Activated naive CD8-positive, alpha-beta T cell treated with anti-CD3 and anti-CD28 coated beads for 36 hours (primary cell): ENCODE data around the gene OR1C1. TPM values are rescaled to one million over a fixed set of nuclear protein-coding genes. Genes with fewer than 3 reads are reported as not detected.
"Not testable (repeated sequence)": the region's sequence is repeated elsewhere in the genome, so short reads cannot be mapped to it uniquely, and the experiment has no call there.

Source experiments
- DNase-seq: peaks from one replicate; pipeline ENCODE4 v3.0.0; 2021
- H3K27ac Mint-ChIP-seq: one replicate; pipeline ENCODE4 v1.8.0; 2022; ENCODE audit warnings: mild to moderate bottlenecking, moderate library complexity, mixed read lengths
- H3K27me3 Mint-ChIP-seq: one replicate; pipeline ENCODE4 v1.8.0; 2022; ENCODE audit warnings: mild to moderate bottlenecking, mixed read lengths
- H3K36me3 Mint-ChIP-seq: one replicate; pipeline ENCODE4 v1.8.0; 2021; ENCODE audit warnings: mild to moderate bottlenecking, mixed read lengths
- H3K4me1 Mint-ChIP-seq: one replicate; pipeline ENCODE4 v1.8.0; 2021; ENCODE audit warnings: mixed read lengths
- H3K4me3 Mint-ChIP-seq: one replicate; pipeline ENCODE4 v1.8.0; 2022; ENCODE audit warnings: mild to moderate bottlenecking, moderate library complexity, mixed read lengths
- H3K9me3 Mint-ChIP-seq: one replicate; pipeline ENCODE4 v1.8.0; 2022; ENCODE audit warnings: mixed read lengths
- total RNA-seq, 2 experiments: library from RNA; stranded (reverse); gene quantifications; one replicate each; pipeline ENCODE4 v1.2.3, GENCODE V29; 2021

OR1C1 gene, protein sequence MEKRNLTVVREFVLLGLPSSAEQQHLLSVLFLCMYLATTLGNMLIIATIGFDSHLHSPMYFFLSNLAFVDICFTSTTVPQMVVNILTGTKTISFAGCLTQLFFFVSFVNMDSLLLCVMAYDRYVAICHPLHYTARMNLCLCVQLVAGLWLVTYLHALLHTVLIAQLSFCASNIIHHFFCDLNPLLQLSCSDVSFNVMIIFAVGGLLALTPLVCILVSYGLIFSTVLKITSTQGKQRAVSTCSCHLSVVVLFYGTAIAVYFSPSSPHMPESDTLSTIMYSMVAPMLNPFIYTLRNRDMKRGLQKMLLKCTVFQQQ
- not detected for total RNA-seq

DNA sequence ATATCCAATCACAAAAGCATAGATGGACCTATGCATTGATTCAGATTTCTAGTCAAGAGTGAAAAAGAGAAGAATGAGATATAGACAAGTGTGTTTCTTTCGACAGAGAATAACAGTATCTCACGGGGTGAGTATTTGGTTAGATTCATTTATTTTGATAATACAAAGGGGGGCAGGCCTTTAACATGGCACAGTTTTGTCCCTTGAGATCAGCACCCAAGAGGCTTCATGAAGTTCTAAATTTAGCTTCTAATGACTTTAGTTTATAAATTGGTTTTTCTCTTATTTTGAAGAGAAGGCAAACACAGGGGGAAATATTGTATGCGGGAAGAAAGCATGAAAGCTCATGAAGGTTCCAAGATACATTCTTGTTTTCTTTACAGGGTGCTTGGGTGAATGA lies at the start of gene OR1C1:
TSS of gene OR1C1 (minus strand) at position 101 of the 400 bp plus-strand sequence. CDS start 2,150 bp downstream, outside the sequence.
- H3K9me3 Mint-ChIP-seq = no peaks in the 10 kb centered on the region
- H3K4me1 Mint-ChIP-seq = no peaks in the 10 kb centered on the region
- no peak for DNase-seq
- H3K27me3 Mint-ChIP-seq = peaks cover 6% of the 10 kb centered on the region
- no peak within 1 kb of the TSS for H3K4me3 Mint-ChIP-seq
- H3K27ac Mint-ChIP-seq = no peak within 1 kb of the TSS
- no peaks in the 10 kb centered on the region for H3K36me3 Mint-ChIP-seq

DNA sequence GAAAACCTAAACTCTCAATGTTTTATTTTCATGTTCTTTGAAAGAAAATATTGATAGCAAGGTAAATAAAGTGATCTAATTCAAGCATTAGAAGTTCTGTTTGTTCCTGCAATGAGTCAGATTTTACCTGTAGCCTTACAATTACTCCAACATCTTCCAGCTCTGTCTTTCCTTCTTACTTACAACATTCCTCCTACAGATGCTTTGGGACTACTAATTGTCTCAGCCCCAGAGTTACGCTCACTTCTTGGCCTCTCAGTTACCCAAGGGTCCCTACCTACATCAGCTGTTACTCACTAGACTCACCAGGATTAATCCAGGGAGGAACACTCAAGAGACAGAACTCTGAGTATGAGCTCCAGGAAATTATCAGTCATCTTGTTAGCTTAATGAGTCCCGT lies 37.2 kb upstream of the OR1C1 start:
- no peak for DNase-seq
- no peak overlapping the region for H3K4me3 Mint-ChIP-seq
- no peak overlapping the region for H3K27ac Mint-ChIP-seq

DNA sequence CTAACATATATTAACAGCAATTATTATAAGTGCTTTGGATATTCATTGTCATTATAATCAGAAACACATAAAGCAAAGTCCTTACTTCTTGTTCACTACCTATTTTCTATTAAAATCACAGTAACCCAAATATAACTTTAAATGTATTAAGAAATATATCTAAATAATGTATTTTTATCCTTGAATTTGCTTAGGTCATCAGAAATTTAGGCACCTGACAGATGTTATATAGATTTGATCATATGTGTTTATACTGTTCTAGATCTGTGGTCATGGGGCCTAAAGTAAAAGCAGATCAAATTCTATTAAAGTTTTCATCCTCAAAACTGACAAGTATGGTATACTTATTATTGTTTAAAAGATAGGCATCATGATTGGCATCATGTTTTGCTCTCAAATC lies 9.2 kb upstream of the OR1C1 start:
- H3K4me3 Mint-ChIP-seq = no peak overlapping the region
- peaks cover 5% of the 10 kb centered on the region for H3K27me3 Mint-ChIP-seq
- H3K9me3 Mint-ChIP-seq = no peaks in the 10 kb centered on the region
- H3K4me1 Mint-ChIP-seq = no peaks in the 10 kb centered on the region
- no peak for DNase-seq
- H3K36me3 Mint-ChIP-seq = no peaks in the 10 kb centered on the region
- no peak overlapping the region for H3K27ac Mint-ChIP-seq

More for the DNA sequence above, 37.2 kb upstream of the OR1C1 start:
- H3K9me3 Mint-ChIP-seq = no peaks in the 10 kb centered on the region
- no peaks in the 10 kb centered on the region for H3K36me3 Mint-ChIP-seq
- no peaks in the 10 kb centered on the region for H3K27me3 Mint-ChIP-seq
- no peaks in the 10 kb centered on the region for H3K4me1 Mint-ChIP-seq

DNA sequence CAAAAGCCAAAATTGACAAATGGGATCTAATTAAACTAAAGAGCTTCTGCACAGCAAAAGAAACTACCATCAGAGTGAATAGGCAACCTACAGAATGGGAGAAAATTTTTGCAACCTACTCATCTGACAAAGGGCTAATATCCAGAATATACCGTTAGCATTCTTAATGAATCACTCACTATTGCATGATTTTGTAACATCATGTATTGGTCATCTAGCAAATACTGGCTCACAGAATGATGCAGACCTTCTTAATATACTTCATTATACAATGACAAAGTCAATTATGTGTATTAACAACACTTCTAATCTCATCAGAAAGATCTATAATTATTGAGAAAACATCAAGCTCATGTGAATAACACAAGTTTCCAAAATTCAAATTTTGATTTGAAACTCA lies 6.0 kb downstream of the OR1C1 start:
- H3K36me3 Mint-ChIP-seq, H3K4me1 Mint-ChIP-seq, H3K4me3 Mint-ChIP-seq, H3K9me3 Mint-ChIP-seq, H3K27ac Mint-ChIP-seq, H3K27me3 Mint-ChIP-seq, DNase-seq: not testable (repeated sequence)

DNA sequence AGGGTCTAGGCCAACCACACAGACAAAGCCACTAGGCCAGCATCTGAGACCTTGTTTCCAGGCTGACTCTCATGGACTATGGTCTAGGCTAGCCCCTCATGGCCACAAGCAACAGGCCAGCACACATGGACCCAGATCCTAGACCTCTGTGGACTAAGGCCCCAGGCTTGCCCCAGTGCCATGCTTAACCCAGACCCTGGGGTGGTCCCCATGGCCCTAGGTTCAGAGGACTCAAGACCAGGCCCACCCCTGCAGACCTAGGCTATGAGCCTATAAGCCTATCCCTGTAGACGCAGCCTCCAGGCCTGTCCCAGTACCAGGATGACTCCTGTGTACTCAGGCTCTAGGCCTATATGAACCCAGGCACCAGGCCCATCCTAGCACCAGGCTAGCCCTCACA lies 10.5 kb downstream of the OR1C1 start:
- H3K4me1 Mint-ChIP-seq = no peaks in the 10 kb centered on the region
- H3K9me3 Mint-ChIP-seq = peaks cover 7% of the 10 kb centered on the region
- no peak overlapping the region for H3K4me3 Mint-ChIP-seq
- peaks cover 4% of the 10 kb centered on the region for H3K27me3 Mint-ChIP-seq
- H3K27ac Mint-ChIP-seq = no peak overlapping the region
- DNase-seq = no peak
- H3K36me3 Mint-ChIP-seq = no peaks in the 10 kb centered on the region

DNA sequence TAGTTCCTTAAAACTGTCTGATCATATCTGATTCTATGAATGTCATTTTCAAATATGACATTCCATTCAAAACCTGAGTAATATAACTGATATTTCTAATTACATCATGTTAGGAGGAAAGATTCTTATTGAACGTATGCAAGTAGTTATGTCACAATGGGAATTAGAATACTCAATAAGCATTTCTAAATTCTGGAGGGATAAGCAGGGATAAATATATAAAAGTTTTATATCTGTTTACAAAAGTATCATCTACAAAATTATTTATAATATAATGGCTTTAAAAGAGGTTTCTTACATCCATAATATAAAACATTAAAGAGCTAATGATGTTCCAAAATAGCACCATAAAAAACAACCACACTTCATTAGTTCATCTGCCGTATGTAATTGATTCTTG lies 12.3 kb downstream of the OR1C1 start, which contains the start of gene OR14A2:
TSS of gene OR14A2 (minus strand) at position 101 of the 400 bp plus-strand sequence.
- DNase-seq = no peak
- peaks cover 7% of the 10 kb centered on the region for H3K9me3 Mint-ChIP-seq
- no peak within 1 kb of the TSS for H3K4me3 Mint-ChIP-seq
- no peaks in the 10 kb centered on the region for H3K36me3 Mint-ChIP-seq
- no peak within 1 kb of the TSS for H3K27ac Mint-ChIP-seq
- peaks cover 15% of the 10 kb centered on the region for H3K27me3 Mint-ChIP-seq
- H3K4me1 Mint-ChIP-seq = no peaks in the 10 kb centered on the region

DNA sequence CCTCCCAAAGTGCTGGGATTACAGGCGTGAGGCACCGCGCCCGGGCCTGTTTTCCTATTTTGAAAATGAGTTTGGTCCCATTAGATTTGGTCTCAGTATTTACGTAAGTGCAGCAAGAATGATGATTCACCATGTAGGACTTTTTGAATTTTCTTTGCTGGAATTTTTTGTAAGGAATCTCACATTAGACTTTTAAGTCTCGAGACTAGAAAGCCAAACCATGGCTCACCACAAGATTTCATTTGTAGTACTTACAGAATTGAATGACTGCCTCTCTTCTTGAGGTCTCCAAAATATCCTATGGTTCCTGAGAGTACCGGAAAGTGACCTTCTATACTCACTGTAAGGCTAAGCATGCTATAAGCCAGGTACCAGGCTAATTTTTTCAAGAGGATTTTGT lies 12.7 kb downstream of the OR1C1 start:
- Mint-ChIP-seq H3K27ac (no peak overlapping the region), H3K36me3 (no peaks in the 10 kb centered on the region), H3K9me3 (peaks cover 7% of the 10 kb centered on the region), H3K27me3 (peaks cover 16% of the 10 kb centered on the region), H3K4me3 (no peak overlapping the region), H3K4me1 (no peaks in the 10 kb centered on the region)
- DNase-seq = no peak

DNA sequence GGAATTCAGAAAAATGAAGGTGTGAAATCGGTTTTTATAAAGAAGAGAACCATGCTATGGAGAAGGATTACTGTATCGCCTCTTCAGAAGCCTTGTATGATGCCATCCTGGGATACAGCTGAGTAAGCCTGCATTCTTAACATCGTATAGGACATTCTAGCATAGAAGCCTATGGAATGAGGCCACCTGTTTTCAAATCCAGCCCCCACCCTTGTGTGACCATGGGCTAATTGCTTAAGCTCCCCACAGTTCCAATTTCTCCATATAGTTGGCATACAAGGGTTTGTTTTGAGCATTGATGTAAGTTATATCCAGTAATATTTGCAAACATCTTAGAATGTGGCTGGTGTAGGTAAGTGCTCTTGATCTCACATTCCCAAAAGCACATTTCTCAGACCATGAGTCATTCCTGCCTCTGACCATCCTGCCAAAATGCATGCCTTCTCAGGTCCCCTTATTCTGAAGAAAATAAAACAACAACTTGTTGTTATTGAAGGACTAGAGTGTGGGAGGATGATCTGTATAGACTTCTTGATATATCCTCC lies 13.9 kb downstream of the OR1C1 start:
- no peak overlapping the region for H3K4me3 Mint-ChIP-seq
- H3K27me3 Mint-ChIP-seq = peaks cover 16% of the 10 kb centered on the region
- DNase-seq = no peak
- no peaks in the 10 kb centered on the region for H3K4me1 Mint-ChIP-seq
- H3K36me3 Mint-ChIP-seq = no peaks in the 10 kb centered on the region
- H3K27ac Mint-ChIP-seq = no peak overlapping the region
- peaks cover 7% of the 10 kb centered on the region for H3K9me3 Mint-ChIP-seq

DNA sequence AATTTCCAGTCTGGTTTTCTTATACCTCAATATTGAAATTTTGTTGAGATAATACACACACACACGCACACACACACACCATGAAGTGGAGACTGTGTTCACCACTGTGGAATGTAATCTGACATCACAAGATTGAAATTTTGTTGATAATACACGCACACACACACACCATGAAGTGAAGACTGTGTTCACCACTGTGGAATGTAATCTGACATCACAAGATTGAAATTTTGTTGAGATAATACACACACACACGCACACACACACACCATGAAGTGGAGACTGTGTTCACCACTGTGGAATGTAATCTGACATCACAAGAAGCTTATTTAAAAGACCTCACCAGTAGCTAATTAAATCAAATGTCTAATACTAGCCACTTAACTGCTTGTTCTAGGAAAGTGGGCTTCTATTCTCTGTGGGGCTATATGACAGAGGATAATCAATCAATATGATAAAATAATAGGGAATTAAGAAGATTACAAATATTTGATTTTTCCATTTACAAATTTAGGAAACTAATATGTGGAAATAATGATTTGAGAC lies 18.1 kb downstream of the OR1C1 start:
- DNase-seq, H3K36me3 Mint-ChIP-seq, H3K4me3 Mint-ChIP-seq, H3K9me3 Mint-ChIP-seq, H3K27ac Mint-ChIP-seq, H3K4me1 Mint-ChIP-seq: not testable (repeated sequence)
- H3K27me3 Mint-ChIP-seq = peaks cover 16% of the 10 kb centered on the region

DNA sequence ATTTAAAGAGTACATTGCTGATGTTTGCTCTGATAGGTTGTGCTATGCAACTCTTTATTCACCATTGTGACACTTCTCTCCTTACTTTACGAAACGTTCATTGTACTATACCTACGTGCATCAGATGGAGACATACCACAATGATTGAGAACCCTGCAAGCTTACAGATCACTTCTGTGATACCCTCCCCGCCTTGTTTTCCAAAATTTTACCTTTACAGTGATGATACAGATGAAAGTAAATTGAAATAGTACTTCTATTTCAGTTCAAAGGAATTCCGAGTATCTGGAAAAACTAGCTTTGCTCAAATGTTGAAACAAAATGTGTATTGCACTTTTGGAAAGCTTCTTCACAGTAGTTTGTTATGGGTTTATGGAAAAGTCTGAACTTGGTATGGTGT lies 18.6 kb downstream of the OR1C1 start:
- peaks cover 16% of the 10 kb centered on the region for H3K27me3 Mint-ChIP-seq
- no peaks in the 10 kb centered on the region for H3K36me3 Mint-ChIP-seq
- no peak overlapping the region for H3K4me3 Mint-ChIP-seq
- DNase-seq = no peak
- no peaks in the 10 kb centered on the region for H3K9me3 Mint-ChIP-seq
- no peak overlapping the region for H3K27ac Mint-ChIP-seq
- H3K4me1 Mint-ChIP-seq = no peaks in the 10 kb centered on the region

DNA sequence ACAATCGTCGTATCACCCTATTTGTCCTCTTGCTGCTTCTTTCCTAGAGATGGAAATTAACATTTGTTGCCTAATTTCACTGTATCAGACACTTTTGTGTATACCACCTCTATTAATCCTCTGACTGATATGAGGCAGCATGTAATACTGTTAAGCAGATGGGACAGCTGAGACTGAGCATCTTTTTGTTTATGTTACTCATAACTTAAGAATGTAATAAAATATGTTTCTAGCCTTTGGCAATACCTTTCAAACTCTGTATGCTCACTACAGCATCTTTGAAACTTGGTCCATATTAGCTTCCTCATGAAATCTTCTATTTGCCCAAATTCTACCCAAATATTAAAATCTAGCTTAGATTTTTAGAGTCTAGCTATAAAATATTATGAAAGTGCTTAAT lies 19.6 kb downstream of the OR1C1 start:
- Mint-ChIP-seq H3K4me3 (no peak overlapping the region), H3K36me3 (no peaks in the 10 kb centered on the region), H3K9me3 (no peaks in the 10 kb centered on the region), H3K27ac (no peak overlapping the region), H3K4me1 (no peaks in the 10 kb centered on the region), H3K27me3 (peaks cover 12% of the 10 kb centered on the region)
- DNase-seq = no peak

DNA sequence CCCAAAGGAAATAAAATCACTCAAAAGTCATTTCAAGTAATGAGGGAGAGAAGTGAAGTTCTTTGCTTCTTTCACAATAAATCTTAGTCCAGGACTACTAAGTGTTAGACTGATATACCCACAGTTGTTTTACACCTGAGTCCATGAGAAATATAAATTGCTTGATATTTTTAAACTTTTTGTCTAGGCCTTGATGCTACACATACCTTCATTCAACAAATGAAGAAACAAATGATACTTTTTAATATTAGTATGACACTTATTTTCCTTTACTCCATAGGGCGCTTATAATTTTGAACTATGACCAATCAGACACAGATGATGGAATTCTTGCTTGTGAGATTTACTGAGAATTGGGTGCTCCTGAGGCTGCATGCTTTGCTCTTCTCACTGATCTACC lies 22.0 kb downstream of the OR1C1 start, which contains the start of gene OR14K1:
TSS of gene OR14K1 (plus strand) at position 301 of the 400 bp plus-strand sequence. CDS start at position 301, 0 bp downstream.
- Mint-ChIP-seq H3K27me3 (peaks cover 8% of the 10 kb centered on the region), H3K27ac (no peak within 1 kb of the TSS), H3K4me3 (no peak within 1 kb of the TSS), H3K9me3 (no peaks in the 10 kb centered on the region), H3K4me1 (no peaks in the 10 kb centered on the region), H3K36me3 (no peaks in the 10 kb centered on the region)
- no peak for DNase-seq

DNA sequence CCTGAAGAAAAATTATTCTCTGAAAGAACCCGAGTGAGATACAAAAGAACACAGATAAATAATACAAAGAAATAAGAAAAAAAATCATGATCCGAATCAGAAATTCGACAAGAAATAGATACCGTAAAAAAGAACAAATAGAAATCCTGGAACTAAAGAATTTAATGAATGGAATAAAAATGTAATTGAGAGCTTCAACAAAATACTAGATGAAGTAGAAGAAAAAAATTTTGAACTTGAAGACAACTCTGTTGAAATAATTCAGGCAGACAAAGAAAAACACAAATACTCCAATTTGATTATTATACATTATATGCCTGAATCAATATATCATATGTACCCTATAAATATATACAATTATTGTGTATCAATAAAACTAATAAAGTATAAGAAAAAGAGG lies 39.1 kb downstream of the OR1C1 start:
- no peaks in the 10 kb centered on the region for H3K4me1 Mint-ChIP-seq
- peaks cover 4% of the 10 kb centered on the region for H3K27me3 Mint-ChIP-seq
- H3K27ac Mint-ChIP-seq = no peak overlapping the region
- H3K4me3 Mint-ChIP-seq = no peak overlapping the region
- no peak for DNase-seq
- no peaks in the 10 kb centered on the region for H3K36me3 Mint-ChIP-seq
- peaks cover 5% of the 10 kb centered on the region for H3K9me3 Mint-ChIP-seq

DNA sequence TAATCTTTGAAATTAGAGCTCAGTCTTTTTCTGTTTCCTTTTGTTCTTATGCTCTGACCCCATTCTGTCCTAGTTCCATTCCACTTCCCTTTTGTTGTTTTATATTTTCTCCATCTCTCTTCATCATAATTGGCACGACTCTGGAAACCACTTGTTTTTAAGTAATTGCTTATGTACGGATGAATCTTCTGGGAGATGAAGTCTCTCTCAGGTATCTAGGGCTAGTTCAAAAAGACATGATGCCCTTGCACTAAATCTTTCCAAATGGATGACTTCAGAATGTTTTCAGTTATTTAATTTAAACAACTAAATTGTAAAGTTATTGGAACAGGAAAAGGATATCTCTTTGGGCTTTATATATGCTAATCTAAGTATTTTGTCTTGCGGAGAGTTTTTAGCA lies 43.8 kb downstream of the OR1C1 start, which contains the start of gene OR6F1:
TSS of gene OR6F1 (minus strand) at position 101 of the 400 bp plus-strand sequence. CDS start 3,891 bp downstream, outside the sequence.
- DNase-seq = no peak
- no peak within 1 kb of the TSS for H3K27ac Mint-ChIP-seq
- no peak within 1 kb of the TSS for H3K4me3 Mint-ChIP-seq
- no peaks in the 10 kb centered on the region for H3K36me3 Mint-ChIP-seq
- no peaks in the 10 kb centered on the region for H3K27me3 Mint-ChIP-seq
- H3K9me3 Mint-ChIP-seq = peaks cover 3% of the 10 kb centered on the region
- H3K4me1 Mint-ChIP-seq = no peaks in the 10 kb centered on the region

DNA sequence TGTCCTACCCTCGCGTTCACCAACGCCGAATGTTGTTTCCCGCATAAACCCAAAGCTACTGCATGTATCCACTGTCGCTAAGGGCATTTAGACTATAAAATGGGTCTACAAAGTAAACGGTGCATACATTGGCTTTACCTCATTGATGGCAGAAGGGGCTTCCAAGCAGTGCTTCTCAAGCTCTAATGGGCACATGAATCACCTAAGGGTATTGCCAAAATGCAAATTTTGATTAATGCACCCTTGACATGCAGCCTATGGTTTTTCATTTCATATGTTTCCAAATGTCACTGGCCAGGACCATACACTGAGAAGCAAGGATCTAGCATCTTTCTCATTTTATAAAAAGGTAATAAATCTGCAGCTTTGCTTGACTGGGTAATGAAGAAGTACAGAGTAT lies 46.6 kb downstream of the OR1C1 start:
- Mint-ChIP-seq H3K9me3 (no peaks in the 10 kb centered on the region), H3K36me3 (no peaks in the 10 kb centered on the region), H3K27me3 (no peaks in the 10 kb centered on the region), H3K4me1 (no peaks in the 10 kb centered on the region), H3K27ac (no peak overlapping the region), H3K4me3 (no peak overlapping the region)
- DNase-seq = no peak

DNA sequence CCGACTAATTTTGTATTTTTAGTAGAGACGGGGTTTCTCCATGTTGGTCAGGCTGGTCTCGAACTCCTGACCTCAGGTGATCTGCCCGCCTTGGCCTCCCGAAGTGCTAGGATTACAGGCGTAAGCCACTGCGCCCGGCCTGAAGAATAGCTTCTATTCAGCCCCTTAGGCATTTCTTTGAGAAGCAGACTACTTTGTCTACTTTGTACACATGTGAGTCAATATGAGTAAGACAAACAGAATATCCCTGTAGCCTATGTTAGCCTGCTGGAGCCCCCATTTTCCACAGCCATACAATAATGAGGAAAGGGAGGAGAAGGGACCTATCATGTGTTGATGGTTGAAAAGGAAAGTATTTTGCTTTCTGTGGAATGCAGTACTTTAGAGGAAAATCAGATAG lies 49.7 kb downstream of the OR1C1 start:
- not testable (repeated sequence) for H3K9me3 Mint-ChIP-seq, H3K36me3 Mint-ChIP-seq, H3K27ac Mint-ChIP-seq, DNase-seq, H3K27me3 Mint-ChIP-seq, H3K4me1 Mint-ChIP-seq, H3K4me3 Mint-ChIP-seq
